GM18502 (cell line): Measurements from ENCODE around the gene CT45A2.
"Not testable (repeated sequence)": the region's sequence is repeated elsewhere in the genome, so short reads cannot be mapped to it uniquely, and the experiment has no call there.

Experiments used
- ATAC-seq: cut with Tn5 transposase; IDR thresholded peaks from one replicate; pipeline ENCODE4 v1.9.1; 2021; ENCODE audit warnings: mild to moderate bottlenecking; ENCODE audit not compliant: unreplicated experiment, poor library complexity

Gene CT45A2

GRCh38 chrX:135819912-135820311 lies at the start of gene CT45A2:
TSS of gene CT45A2 (minus strand) at chrX:135820012. CDS start at chrX:135816265, 3,747 bp downstream.
- ATAC-seq, result not testable (repeated sequence)

GRCh38 chrX:135854438-135854837 lies 34.6 kb upstream of the CT45A2 start, which contains the start of gene CT45A8:
TSS of gene CT45A8 (minus strand) at chrX:135854538. CDS start at chrX:135850783, 3,755 bp downstream.
- not testable (repeated sequence) for ATAC-seq

GRCh38 chrX:135837180-135837579 lies 17.4 kb upstream of the CT45A2 start, which contains the start of gene CT45A7:
TSS of gene CT45A7 (minus strand) at chrX:135837280. CDS start at chrX:135833533, 3,747 bp downstream.
- ATAC-seq, result not testable (repeated sequence)

GRCh38 chrX:135802687-135803086 lies 17.1 kb downstream of the CT45A2 start, which contains the start of gene CT45A6:
TSS of gene CT45A6 (minus strand) at chrX:135802787. CDS start at chrX:135798993, 3,794 bp downstream.
- ATAC-seq, result not testable (repeated sequence)

- not testable (repeated sequence) for ATAC-seq
These were observed 34.4 kb downstream of the CT45A2 start, which contains the start of gene CT45A5 for GRCh38 chrX:135785403-135785802. TSS of gene CT45A5 (minus strand) at chrX:135785503. CDS start at chrX:135781729, 3,774 bp downstream.

GRCh38 chrX:135768091-135768490 lies 51.7 kb downstream of the CT45A2 start, which contains the start of gene CT45A3:
TSS of gene CT45A3 (minus strand) at chrX:135768191. CDS start at chrX:135764444, 3,747 bp downstream.
- not testable (repeated sequence) for ATAC-seq
